Esophagus squamous epithelium (tissue), 4 donors: ENCODE results near the gene ENGASE.

Experiments used
- CTCF ChIP-seq, 6 experiments: fragments of 450-650 bp in 4 of 6; fragments of 200-600 bp in 2 of 6; sonication (generic) in 2 of 6; IDR thresholded peaks; one replicate each; pipeline ENCODE4 v1.5.1; 2016 to 2019; ENCODE audit warnings: antibody characterized with exemption in 6 of 6, mild to moderate bottlenecking in 4 of 6, moderate library complexity in 4 of 6
- POLR2A ChIP-seq, 4 donors: fragments of 450-650 bp; IDR thresholded peaks; one replicate each; pipeline ENCODE4 v1.6.1; 2017; ENCODE audit warnings: antibody characterized with exemption in 4 of 4, mild to moderate bottlenecking in 4 of 4, moderate library complexity in 3 of 4

GRCh38 chr17:79039886-79040285 is 34.7 kb upstream of the ENGASE start:
- TF ChIP-seq CTCF (IDR thresholded peaks at IDR 0.05) = no peak
- no peak for TF ChIP-seq POLR2A (IDR thresholded peaks at IDR 0.05)
